ENCODE measurements around the gene WEE1. TPM values are rescaled to one million over a fixed set of nuclear protein-coding genes. Genes with fewer than 3 reads are reported as not detected.
"Not testable (repeated sequence)": the region's sequence is repeated elsewhere in the genome, so short reads cannot be mapped to it uniquely, and the experiment has no call there.

The WEE1 gene
- total RNA-seq, 4 donors from 2014 or later: 19.2 to 32.4 (median 22.2) TPM

DNA sequence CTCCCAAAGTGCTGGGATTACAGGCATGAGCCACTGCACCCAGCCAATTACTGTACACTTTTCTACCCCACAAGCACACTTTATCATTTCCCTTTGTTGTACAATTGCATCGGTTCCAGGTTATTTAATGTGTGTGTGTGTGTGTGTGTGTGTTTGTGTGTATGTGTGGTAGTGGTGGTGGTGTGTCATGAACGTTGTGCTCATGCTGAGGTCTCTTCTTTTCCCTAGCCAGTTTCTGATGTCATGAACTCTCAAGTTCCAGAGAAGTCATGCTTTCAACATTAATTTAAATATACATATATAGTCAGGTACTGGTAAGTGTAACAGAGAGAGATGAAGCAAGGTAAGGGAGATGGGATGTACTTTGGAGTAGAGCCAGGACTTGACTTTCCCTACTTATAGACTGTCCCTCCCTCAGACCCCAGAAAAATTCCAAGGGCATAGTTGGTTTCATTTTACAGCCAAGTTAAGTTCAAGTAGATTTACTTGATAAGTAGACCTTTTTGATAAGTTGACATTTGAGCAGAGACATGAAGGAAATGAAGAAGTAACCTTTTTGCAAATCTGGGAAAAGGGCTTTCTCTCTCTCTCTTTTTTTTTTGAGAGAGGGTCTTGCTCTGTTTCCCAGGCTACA is 42.7 kb downstream of the WEE1 start:
- Histone ChIP-seq H3K27ac (no peak overlapping the region), H3K9me3 (no peaks in the 10 kb centered on the region), H3K4me3 (no peak overlapping the region), H3K36me3 (no peaks in the 10 kb centered on the region), H3K4me1 (peaks cover 0 to 29% (median 11%) of the 10 kb centered on the region in 4 donors), H3K27me3 (no peaks in the 10 kb centered on the region)
- DNase-seq (ENCODE audit: low spot score in 2 of 2): no peak
- TF ChIP-seq POLR2A (IDR thresholded peaks at IDR 0.05) (no peak), EP300 (IDR thresholded peaks at IDR 0.05) (no peak)
- TF ChIP-seq, protein P1, sequence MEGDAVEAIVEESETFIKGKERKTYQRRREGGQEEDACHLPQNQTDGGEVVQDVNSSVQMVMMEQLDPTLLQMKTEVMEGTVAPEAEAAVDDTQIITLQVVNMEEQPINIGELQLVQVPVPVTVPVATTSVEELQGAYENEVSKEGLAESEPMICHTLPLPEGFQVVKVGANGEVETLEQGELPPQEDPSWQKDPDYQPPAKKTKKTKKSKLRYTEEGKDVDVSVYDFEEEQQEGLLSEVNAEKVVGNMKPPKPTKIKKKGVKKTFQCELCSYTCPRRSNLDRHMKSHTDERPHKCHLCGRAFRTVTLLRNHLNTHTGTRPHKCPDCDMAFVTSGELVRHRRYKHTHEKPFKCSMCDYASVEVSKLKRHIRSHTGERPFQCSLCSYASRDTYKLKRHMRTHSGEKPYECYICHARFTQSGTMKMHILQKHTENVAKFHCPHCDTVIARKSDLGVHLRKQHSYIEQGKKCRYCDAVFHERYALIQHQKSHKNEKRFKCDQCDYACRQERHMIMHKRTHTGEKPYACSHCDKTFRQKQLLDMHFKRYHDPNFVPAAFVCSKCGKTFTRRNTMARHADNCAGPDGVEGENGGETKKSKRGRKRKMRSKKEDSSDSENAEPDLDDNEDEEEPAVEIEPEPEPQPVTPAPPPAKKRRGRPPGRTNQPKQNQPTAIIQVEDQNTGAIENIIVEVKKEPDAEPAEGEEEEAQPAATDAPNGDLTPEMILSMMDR (IDR thresholded peaks at IDR 0.05): no peak
- WGBS, 2 donors: 52 to 63% methylated on average over 2 of the region's 2 CpGs

DNA sequence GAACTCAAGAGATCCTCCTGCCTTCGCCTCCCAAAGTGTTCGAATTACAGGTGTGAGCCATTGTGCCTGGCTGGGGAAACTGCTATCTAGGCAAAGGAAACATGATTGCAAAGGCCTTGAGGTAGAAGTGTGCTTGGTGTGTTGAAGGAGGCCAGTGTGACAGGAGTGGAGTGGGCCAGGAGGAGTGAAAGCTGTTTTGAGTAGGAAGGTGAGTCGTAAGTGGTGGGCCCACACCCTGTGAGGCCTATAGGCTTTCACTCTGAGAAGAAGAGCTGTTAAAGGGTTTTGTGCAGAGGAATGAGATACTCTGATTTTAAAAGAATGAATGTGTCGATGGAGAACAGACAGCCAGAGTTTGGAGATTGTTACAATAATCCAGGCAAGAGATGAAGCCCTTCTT is 43.4 kb downstream of the WEE1 start:
- 95 to 96% methylated on average over 4 of the region's 4 CpGs for WGBS, 2 donors
- Histone ChIP-seq H3K4me3 (no peak overlapping the region), H3K36me3 (no peaks in the 10 kb centered on the region), H3K27me3 (no peaks in the 10 kb centered on the region), H3K9me3 (no peaks in the 10 kb centered on the region), H3K27ac (no peak overlapping the region), H3K4me1 (peaks cover 0 to 29% (median 11%) of the 10 kb centered on the region in 4 donors)
- TF ChIP-seq, protein P1 (IDR thresholded peaks at IDR 0.05): no peak
- TF ChIP-seq POLR2A (IDR thresholded peaks at IDR 0.05) (no peak), EP300 (IDR thresholded peaks at IDR 0.05) (no peak)
- no peak for DNase-seq (ENCODE audit: low spot score in 2 of 2)

DNA sequence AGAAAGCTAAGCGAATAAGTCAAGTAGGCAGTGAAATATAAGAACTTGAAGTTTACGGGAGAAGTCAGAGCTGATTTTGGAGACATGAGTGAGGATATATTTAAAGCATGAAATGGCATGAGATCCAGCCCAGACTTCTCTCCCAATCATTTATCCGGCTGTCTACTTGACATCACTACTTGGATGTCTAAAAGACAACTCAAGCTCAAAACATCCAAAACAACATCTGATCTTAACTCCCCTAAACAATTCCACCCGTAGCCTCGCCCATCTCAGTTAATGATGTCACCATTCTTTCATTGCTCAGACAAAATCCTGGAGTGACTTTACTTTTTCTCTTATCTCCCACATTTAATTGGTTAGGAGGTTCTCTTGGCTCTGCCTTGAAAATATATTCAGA is 44.5 kb downstream of the WEE1 start:
- peaks cover 0 to 22% (median 9%) of the 10 kb centered on the region in 4 donors for H3K4me1 ChIP-seq
- no peak for DNase-seq (ENCODE audit: low spot score in 2 of 2)
- H3K36me3 ChIP-seq: no peaks in the 10 kb centered on the region
- 70 to 76% methylated on average over 5 of the region's 5 CpGs for WGBS, 2 donors
- H3K9me3 ChIP-seq: no peaks in the 10 kb centered on the region
- no peak overlapping the region for H3K4me3 ChIP-seq
- TF ChIP-seq, protein P1 (IDR thresholded peaks at IDR 0.05): no peak
- no peak for TF ChIP-seq POLR2A (IDR thresholded peaks at IDR 0.05)
- H3K27ac ChIP-seq: no peak overlapping the region
- H3K27me3 ChIP-seq: no peaks in the 10 kb centered on the region

DNA sequence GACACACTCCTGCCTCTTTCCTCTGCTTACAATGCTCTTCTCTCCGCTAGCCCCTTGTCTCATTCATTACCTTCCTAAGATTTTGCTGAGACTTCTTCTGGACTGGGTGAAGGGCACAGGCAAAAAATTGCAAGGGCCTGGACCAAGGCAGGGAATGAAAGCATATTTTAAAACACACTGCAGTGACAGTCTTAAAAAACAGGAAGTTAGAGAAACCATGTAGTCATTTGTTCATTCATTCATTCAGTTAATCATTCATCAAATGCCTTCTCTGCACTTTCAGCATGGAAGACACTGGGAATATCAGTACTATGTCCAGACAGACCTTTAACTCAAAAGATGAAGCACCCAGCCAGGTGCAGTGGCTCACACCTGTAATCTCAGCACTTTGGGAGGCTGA is 45.5 kb downstream of the WEE1 start:
- TF ChIP-seq EP300 (IDR thresholded peaks at IDR 0.05): no peak
- no peak for TF ChIP-seq POLR2A (IDR thresholded peaks at IDR 0.05)
- TF ChIP-seq, protein P1 (IDR thresholded peaks at IDR 0.05): no peak
- peaks cover 0 to 14% (median 9%) of the 10 kb centered on the region in 4 donors for H3K4me1 ChIP-seq
- 92 to 100% methylated on average over 1 of the region's 1 CpG for WGBS, 2 donors
- H3K4me3 ChIP-seq: no peak overlapping the region
- H3K27me3 ChIP-seq: no peaks in the 10 kb centered on the region
- H3K9me3 ChIP-seq: no peaks in the 10 kb centered on the region
- H3K36me3 ChIP-seq: no peaks in the 10 kb centered on the region
- H3K27ac ChIP-seq: no peak overlapping the region
- DNase-seq (ENCODE audit: low spot score in 2 of 2): no peak

DNA sequence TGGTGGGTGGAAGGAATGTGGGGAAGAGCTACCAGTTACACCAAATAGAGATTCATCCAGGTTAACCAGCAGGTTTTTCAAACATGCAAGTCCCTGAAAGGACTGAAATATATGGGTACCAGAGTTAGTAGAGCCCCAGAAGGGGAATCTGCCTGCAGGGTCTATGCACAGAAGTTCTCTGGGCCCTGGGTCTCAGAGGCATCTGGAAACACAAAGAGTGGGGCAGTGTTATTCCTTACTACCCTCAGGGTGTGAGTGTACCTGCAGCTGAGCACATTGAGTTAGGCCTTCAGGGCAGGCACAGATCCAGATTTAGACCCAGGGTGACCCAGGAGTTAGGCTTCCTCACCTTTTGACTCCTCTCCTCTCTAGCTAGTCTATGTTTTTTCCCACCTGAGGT is 46.5 kb downstream of the WEE1 start:
- no peak for DNase-seq (ENCODE audit: low spot score in 2 of 2)
- Histone ChIP-seq H3K4me3 (no peak overlapping the region), H3K36me3 (no peaks in the 10 kb centered on the region), H3K9me3 (no peaks in the 10 kb centered on the region), H3K4me1 (peaks cover 0 to 6% (median 4%) of the 10 kb centered on the region in 4 donors), H3K27ac (no peak overlapping the region), H3K27me3 (no peaks in the 10 kb centered on the region)
- TF ChIP-seq POLR2A (IDR thresholded peaks at IDR 0.05): no peak
- TF ChIP-seq, protein P1 (IDR thresholded peaks at IDR 0.05): no peak
- TF ChIP-seq EP300 (IDR thresholded peaks at IDR 0.05): no peak

DNA sequence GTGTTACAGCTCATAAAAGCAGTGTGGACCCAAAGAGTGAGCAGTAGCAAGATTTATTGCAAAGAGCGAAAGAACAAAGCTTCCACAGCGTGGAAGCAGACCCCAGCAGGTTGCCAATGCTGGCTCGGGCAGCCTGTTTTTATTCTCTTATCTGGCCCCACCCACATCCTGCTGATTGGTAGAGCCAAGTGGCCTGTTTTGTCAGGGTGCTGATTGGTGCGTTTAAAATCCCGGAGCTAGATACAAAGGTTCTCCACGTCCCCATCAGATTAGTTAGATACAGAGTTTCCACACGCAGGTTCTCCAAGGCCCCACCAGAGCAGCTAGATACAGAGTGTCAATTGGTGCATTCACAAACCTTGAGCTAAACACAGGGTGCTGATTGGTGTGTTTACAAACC is 48.9 kb downstream of the WEE1 start:
- WGBS, 2 donors: 93 to 95% methylated on average over 7 of the region's 7 CpGs
- H3K4me3 ChIP-seq: not testable (repeated sequence)

DNA sequence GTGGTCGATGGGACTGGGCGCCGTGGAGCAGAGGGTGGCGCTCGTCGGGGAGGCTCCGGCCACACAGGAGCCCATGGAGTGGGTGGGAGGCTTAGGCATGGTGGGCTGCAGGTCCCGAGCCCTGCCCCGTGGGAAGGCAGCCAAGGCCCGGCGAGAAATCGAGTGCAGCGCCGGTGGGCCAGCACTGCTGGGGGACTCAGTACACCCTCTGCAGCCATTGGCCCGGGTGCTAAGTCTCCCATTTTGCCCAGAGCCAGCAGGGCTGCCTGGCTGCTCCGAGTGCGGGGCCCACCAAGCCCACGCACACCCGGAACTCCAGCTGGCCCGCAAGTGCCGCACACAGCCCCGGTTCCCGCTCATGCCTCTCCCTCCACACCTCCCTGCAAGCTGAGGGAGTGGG is 49.6 kb downstream of the WEE1 start:
- 94% methylated on average over 15 of the region's 23 CpGs; no CpG with 5 or more reads in 1 of the 2 donors for WGBS, 2 donors

More for the DNA sequence above, 48.9 kb downstream of the WEE1 start:
- H3K27ac ChIP-seq; H3K9me3 ChIP-seq; H3K36me3 ChIP-seq; H3K27me3 ChIP-seq; H3K4me1 ChIP-seq; DNase-seq (ENCODE audit: low spot score in 2 of 2): not testable (repeated sequence)

More for the DNA sequence above, 49.6 kb downstream of the WEE1 start:
- not testable (repeated sequence) for H3K9me3 ChIP-seq; H3K27me3 ChIP-seq; DNase-seq (ENCODE audit: low spot score in 2 of 2); H3K4me3 ChIP-seq; H3K27ac ChIP-seq; H3K36me3 ChIP-seq; H3K4me1 ChIP-seq
